ENCODE data around the gene ANKUB1. TPM values are rescaled to one million over a fixed set of nuclear protein-coding genes. Genes with fewer than 3 reads are reported as not detected.

The ANKUB1 gene
- total and polyA plus RNA-seq, 10 of the 15 experiments (the other 5 are each of a cell fraction or from before 2014, with no cell fraction given): 0.08 TPM; not detected in 9

- TF ChIP-seq REST (IDR thresholded peaks at IDR 0.05; ENCODE audit: low read depth, low read length) (peak; percentile 83), ATF3 (IDR thresholded peaks at IDR 0.05; ENCODE audit: borderline replicate concordance, extremely low read depth, low read depth, low read length) (no peak), CHD1 (IDR thresholded peaks at IDR 0.05; ENCODE audit: low read depth, low read length) (no peak), ZBTB40 (IDR thresholded peaks at IDR 0.05; ENCODE audit: borderline replicate concordance) (peak; percentile 36; the same call in 1 of the 2 replicates), NR2F1 (conservative IDR thresholded peaks at IDR 0.05) (no peak), ASH2L (IDR thresholded peaks at IDR 0.05; ENCODE audit: borderline replicate concordance, low read depth) (no peak), ZNF622 (IDR thresholded peaks at IDR 0.05) (no peak), TCF12 (IDR thresholded peaks at IDR 0.05; ENCODE audit: low read depth, low read length) (no peak), E2F8 (IDR thresholded peaks at IDR 0.05; ENCODE audit: low read depth, partially characterized antibody) (no peak), POLR2AphosphoS5 (IDR thresholded peaks at IDR 0.05; ENCODE audit: low read length) (no peak), SMARCA5 (IDR thresholded peaks at IDR 0.05) (0 out of 2 replicates have a peak, but pooled peaks have one; percentile 0), ZNF207 (IDR thresholded peaks at IDR 0.05; ENCODE audit: borderline replicate concordance) (no peak)
- TF ChIP-seq, protein P1, sequence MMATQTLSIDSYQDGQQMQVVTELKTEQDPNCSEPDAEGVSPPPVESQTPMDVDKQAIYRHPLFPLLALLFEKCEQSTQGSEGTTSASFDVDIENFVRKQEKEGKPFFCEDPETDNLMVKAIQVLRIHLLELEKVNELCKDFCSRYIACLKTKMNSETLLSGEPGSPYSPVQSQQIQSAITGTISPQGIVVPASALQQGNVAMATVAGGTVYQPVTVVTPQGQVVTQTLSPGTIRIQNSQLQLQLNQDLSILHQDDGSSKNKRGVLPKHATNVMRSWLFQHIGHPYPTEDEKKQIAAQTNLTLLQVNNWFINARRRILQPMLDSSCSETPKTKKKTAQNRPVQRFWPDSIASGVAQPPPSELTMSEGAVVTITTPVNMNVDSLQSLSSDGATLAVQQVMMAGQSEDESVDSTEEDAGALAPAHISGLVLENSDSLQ (IDR thresholded peaks at IDR 0.05): no peak
These were observed 21.3 kb upstream of the ANKUB1 start (continued) for GRCh38 chr3:149813367-149814281.

Measured in GM12878 (cell line).